Fibroblast of the conjunctiva (primary cell): Measurements from ENCODE around the gene CREB3L2.

Experiments
- DNase-seq: peaks from one replicate; pipeline ENCODE4 v3.0.0-alpha.2; 2010; ENCODE audit warnings: low read depth

The CREB3L2 gene

GRCh38 chr7:137898839-137899721, 102.8 kb downstream of the CREB3L2 start:
- peak; percentile 67 for DNase-seq

DNA sequence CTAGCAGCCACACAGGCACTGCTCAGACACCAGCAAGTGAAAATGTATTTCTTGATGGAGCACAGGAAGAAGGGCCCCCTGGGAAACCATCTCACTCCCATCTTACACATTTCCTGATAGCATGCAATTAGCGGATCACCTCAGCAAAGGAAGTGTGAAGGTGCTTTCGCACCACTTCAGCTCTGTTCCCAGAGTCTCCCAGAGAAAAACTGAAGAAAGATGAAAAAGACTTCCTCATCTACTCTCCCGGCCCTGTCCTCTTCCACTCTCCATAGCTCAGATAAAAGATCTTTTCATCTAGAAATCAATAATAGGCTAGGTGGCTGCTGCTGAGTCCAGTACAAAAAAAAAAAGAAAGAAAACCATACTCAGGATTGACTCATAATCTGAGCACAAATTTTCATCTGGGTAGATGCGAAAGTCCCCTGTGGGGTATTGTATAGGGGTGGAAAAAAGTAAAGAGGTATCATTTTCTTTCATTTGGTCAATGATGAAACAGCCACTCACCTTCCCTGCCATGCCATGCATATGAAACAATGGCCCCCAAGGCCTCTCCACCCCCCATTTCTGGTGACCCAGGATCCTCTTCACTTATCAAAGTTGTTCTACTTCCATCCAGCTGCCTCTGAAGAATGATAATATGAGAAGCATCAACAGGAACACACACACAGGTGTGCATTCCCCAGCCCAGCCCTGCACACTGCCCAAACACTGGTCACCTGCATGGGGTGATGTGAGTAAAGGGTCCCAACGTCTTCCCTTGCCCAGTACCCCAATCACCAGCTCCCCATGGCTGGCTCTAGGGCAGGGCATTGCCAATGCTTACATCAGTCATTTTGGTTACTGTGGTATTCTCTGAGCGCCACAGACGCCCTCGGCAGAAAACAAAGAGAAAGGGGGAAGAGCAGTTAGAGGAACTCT, 106.3 kb downstream of the CREB3L2 start:
- DNase-seq = no peak

DNA sequence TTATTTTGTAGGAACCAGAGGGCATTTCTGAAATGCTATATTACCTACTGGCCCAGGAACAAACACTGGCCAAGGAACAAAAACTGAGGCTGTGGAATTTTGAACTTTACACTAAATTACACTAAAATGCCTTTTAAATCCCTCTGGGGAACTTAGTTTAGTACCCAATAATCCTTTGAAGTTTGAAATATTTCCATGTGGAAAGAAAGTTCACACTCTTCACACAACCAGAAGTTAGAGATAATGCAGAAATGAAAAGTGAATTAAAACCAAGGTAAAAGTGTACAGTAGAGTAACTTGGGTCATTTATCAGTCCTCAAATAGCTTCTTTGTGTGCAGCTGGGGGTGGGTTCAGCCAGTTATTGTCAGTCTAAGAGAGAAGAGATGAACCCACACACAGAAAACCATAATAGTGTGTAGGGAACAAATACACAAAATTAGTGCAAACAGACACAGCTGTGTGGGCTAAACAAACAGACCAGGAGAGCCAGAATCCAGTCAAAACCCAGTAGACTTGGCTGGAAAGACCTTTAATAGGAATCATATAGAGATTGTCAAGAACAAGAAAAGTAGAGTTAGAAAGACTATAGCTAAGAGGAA, 108.6 kb downstream of the CREB3L2 start:
- DNase-seq = no peak

- DNase-seq = no peak
Measured at GRCh38 chr7:137891016-137891655, 110.8 kb downstream of the CREB3L2 start.

DNA sequence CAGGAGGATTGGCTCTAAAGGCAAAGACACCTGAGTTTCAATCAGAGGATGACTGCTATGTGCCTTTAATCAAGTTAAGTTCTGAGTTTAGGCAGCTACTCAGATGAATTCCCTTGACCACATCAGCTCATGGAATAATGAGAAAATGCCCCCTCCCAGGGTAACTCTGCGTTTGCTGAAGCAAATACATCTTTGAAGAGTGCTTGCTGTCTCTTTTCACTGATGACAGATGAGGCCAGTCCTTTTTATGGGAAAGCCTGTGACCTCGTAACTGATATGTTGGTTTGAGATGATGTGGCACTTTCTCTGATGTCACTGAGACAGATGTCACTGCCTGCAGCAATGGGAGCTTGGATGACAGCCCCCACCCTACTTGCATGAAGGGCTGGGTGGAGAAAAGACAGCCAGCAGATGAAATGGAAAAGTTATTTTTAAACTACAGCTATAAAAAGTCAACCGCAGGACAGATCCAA, 111.4 kb downstream of the CREB3L2 start:
- DNase-seq = no peak

GRCh38 chr7:137888241-137888640, 113.6 kb downstream of the CREB3L2 start:
- DNase-seq = no peak

DNA sequence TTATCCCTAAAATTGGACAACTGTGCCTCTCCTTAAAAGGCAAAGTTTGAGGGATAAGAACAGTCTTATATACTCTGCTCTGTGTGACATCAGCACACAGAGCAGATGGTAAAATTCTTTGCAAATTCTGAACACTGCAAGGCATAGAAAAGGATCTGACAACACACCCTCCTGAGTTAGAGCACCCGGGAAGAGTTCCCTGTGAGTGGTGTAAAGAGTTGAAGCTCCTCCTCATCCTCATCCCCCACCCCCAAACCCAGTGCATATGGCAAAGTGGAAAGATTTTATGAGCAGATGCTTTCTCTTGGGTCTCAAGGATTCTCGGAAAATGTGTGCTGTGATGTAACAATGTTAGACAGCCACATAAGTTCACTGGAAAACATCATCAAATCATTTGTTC, 115.1 kb downstream of the CREB3L2 start:
- DNase-seq = no peak

DNA sequence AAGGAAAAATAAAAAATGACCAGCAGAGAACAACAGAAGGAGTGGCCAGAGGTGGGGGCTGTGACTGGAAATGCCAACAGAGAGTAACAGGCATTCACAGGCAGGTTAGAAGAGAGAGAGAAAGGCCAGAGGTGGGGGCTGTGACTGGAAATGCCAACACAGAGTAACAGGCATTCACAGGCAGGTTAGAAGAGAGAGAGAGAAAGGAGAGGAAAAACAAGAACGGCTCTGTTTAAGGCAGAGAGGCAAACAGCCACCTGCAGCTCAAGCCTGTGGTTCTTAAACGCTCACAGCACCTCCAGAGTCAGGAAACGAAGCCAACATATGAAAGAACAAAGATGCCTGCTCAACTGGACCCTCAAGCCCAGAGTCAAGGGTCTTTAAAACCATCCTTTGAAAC, 115.6 kb downstream of the CREB3L2 start:
- no peak for DNase-seq

DNA sequence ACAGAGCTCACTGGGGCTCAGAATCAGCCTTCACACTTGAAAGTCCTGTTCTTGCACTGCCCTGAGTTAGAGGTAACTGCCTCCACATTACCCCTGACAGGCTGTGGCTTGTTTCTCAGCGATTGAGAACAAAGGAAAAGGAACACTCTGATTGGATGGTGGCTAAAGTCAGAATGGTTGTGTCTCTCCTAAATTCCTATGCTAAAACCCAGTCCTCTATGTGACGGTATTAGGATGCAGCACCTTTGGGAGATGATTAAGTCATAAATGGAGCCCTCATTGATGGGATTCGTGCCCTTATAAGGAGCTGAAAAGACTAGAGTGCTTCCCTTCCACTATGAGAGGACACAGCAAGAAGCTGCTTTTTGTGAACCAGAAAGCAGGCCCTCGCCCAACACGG, 116.2 kb downstream of the CREB3L2 start:
- DNase-seq = no peak

GRCh38 chr7:137882806-137883205, 119.1 kb downstream of the CREB3L2 start:
- no peak for DNase-seq

GRCh38 chr7:137882261-137882668, 119.6 kb downstream of the CREB3L2 start:
- peak; percentile 89 for DNase-seq

DNA sequence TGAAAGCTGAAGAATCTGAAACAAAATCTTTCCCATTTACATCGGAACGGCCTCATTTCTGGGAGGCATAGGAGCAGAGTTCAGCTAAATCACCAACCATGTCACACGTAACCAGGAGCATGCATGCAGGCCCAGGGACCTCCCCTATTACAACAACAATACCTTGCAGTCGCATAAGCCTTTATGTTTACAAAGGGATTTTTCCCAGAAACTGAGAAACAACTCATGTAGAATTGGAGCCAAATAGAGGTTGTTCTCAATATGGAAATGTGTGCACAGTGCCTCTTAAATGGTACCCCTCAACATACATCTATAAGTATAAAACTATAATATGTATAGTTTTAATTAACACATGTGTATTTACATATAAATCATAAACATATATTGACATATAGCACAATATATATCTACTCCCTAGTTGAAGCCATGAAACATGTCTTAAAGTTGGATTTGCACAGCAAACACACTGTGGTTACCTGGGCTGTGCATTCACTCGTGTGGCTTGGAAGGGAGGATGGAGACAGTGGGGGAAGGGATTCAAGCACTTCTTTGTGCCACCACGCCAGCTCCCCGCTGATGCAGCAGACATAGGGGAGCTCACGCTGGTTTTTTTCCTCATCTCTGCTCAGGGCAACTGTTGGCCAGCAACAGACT, 120.2 kb downstream of the CREB3L2 start:
- no peak for DNase-seq

DNA sequence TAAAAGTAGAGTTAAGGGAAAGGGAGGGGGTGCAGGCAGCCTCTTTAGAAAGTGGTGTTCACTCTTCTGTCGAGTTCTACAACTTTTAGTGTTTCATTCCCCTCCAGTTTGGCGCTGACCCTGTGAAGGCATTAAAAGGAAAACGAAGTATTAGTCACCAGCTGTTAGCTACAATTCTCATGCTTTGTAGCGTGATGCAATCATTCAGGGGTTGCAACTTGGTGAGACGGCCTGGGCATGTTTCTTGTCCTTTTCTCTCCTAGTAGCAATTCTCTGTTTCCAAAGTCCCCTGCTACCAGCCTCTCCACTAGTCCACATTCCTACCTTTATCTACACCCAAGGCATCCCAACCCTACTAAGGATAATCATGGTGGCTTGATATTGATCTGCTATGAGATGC, 121.5 kb downstream of the CREB3L2 start:
- peak; percentile 67 for DNase-seq

- DNase-seq = no peak
Measured at GRCh38 chr7:137879357-137880158, 122.3 kb downstream of the CREB3L2 start.

DNA sequence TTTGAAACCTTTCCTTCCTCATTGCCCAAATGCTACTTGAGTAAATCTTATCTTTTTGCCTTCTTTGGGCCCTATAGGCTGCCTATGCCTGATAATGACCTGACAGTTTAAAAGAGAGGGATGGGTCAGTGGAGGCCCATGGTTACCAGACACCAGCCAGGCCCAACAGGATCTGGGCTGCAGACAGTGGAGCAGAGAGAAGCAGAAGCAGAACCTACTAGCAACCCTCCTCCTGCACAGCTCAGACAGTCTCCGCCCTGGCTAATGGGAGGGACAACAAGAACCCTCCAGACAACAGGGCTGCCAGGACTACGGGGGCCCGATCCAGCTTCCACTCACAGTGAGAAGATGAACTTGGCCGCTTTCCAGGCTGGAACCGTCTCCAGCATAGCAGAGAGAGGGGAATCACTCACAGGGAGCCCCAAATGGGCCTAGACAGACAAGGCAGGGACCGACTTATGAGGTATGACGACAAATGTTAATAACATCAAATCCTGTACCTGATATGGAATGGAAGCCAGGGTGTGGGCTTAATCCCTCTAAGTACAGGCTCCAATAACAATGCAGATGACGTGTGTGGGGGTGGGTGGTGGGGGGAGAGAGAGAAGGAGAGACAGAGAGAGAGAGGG, 123.4 kb downstream of the CREB3L2 start:
- DNase-seq = peak; percentile 53

DNA sequence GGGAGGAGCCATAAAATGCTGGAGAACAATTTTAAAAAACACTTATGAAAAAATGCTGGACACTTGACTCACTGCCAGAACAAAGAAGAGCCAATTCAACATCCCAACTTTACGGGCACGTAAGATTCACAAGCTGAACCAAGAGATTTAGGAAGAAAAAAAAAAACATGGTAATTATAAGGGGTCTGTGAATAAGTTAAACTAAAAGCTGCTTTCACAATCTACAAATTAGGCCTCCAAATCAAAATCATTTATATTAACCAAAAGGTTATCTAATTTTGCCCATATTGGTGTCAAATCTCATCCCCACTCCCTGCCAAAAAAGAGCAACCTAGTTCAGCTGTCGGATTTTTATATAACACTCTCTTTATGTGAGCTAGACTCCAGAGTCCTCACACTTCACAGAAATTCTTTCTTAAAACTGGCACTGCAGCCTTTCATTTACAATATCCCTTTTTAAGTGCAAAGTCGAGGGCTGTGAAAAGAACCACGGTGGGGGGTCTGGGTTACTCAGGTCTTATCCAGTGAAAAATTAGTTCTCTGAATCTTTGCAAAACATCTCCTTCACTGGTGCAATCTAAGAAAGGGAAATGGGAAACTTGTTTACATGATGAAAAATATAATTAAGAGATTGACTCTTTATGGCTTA, 124.7 kb downstream of the CREB3L2 start:
- DNase-seq = no peak

DNA sequence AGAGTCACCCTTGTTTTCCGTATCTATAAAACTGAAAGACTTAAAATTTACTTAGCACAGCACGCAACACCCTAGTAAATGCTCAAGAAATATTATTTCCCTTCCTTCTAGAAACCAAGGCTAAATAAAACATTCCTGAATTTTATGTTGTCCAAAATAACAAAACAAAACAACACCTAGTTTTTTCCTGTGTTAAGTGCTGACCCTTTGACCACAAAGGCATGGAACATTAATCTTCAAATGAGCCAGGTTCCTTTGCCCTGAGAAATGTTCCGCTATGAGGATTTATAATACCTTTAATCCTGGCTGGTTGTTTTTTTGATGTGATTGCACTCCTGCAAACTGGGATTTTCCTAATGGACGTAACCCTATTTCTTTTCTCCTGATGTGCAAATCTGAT, 126.1 kb downstream of the CREB3L2 start:
- DNase-seq = no peak

GRCh38 chr7:137873979-137874777, 127.7 kb downstream of the CREB3L2 start:
- peak; percentile 94 for DNase-seq

- no peak for DNase-seq
Measured at GRCh38 chr7:137873524-137873923, 128.4 kb downstream of the CREB3L2 start.
